ENCODE results near the gene EIPR1. TPM values are rescaled to one million over a fixed set of nuclear protein-coding genes. Genes with fewer than 3 reads are reported as not detected.

The EIPR1 gene
- total and polyA plus RNA-seq, 2 of the 13 experiments (the other 11 are each of a cell fraction or from before 2014, with no cell fraction given), result 70.0 to 96.3 TPM

- TF ChIP-seq ZBTB33 (CRISPR knock-in tag; IDR thresholded peaks at IDR 0.05) (peak; percentile 89), ZNF7 (CRISPR knock-in tag; IDR thresholded peaks at IDR 0.05) (no peak), ZNF792 (CRISPR knock-in tag; IDR thresholded peaks at IDR 0.05) (peak; percentile 41; the same call in 1 of the 2 replicates), ZHX1 (CRISPR knock-in tag; IDR thresholded peaks at IDR 0.05; ENCODE audit: low read depth) (0 out of 2 replicates have a peak, but pooled peaks have one; percentile 38), FOXA1 (IDR thresholded peaks at IDR 0.05) (0 out of 2 replicates have a peak, but pooled peaks have one; percentile 12), FOXA1 (CRISPR knock-in tag; IDR thresholded peaks at IDR 0.05) (peak; percentile 64), ZNF121 (CRISPR knock-in tag; IDR thresholded peaks at IDR 0.05) (no peak), TFDP2 (CRISPR knock-in tag; IDR thresholded peaks at IDR 0.05) (peak; percentile 52; the same call in 1 of the 2 replicates), GABPA (IDR thresholded peaks at IDR 0.05; ENCODE audit: low read depth, low read length) (no peak), GABPA (CRISPR knock-in tag; IDR thresholded peaks at IDR 0.05; ENCODE audit: low read depth) (peak; percentile 60), GATAD1 (CRISPR knock-in tag; IDR thresholded peaks at IDR 0.05) (no peak), JUN (CRISPR knock-in tag; IDR thresholded peaks at IDR 0.05) (peak; percentile 59; the same call in 1 of the 2 replicates), MTA3 (CRISPR knock-in tag; IDR thresholded peaks at IDR 0.05) (no peak)
- TF ChIP-seq, protein P1, sequence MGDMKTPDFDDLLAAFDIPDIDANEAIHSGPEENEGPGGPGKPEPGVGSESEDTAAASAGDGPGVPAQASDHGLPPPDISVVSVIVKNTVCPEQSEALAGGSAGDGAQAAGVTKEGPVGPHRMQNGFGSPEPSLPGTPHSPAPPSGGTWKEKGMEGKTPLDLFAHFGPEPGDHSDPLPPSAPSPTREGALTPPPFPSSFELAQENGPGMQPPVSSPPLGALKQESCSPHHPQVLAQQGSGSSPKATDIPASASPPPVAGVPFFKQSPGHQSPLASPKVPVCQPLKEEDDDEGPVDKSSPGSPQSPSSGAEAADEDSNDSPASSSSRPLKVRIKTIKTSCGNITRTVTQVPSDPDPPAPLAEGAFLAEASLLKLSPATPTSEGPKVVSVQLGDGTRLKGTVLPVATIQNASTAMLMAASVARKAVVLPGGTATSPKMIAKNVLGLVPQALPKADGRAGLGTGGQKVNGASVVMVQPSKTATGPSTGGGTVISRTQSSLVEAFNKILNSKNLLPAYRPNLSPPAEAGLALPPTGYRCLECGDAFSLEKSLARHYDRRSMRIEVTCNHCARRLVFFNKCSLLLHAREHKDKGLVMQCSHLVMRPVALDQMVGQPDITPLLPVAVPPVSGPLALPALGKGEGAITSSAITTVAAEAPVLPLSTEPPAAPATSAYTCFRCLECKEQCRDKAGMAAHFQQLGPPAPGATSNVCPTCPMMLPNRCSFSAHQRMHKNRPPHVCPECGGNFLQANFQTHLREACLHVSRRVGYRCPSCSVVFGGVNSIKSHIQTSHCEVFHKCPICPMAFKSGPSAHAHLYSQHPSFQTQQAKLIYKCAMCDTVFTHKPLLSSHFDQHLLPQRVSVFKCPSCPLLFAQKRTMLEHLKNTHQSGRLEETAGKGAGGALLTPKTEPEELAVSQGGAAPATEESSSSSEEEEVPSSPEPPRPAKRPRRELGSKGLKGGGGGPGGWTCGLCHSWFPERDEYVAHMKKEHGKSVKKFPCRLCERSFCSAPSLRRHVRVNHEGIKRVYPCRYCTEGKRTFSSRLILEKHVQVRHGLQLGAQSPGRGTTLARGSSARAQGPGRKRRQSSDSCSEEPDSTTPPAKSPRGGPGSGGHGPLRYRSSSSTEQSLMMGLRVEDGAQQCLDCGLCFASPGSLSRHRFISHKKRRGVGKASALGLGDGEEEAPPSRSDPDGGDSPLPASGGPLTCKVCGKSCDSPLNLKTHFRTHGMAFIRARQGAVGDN (CRISPR knock-in tag; IDR thresholded peaks at IDR 0.05), result peak; percentile 53
- TF ChIP-seq, protein P2, sequence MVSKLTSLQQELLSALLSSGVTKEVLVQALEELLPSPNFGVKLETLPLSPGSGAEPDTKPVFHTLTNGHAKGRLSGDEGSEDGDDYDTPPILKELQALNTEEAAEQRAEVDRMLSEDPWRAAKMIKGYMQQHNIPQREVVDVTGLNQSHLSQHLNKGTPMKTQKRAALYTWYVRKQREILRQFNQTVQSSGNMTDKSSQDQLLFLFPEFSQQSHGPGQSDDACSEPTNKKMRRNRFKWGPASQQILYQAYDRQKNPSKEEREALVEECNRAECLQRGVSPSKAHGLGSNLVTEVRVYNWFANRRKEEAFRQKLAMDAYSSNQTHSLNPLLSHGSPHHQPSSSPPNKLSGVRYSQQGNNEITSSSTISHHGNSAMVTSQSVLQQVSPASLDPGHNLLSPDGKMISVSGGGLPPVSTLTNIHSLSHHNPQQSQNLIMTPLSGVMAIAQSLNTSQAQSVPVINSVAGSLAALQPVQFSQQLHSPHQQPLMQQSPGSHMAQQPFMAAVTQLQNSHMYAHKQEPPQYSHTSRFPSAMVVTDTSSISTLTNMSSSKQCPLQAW (CRISPR knock-in tag; IDR thresholded peaks at IDR 0.05), result peak; percentile 64; the same call in 1 of the 2 replicates
Measured at GRCh38 chr2:3423492-3424170, 46.0 kb upstream of the EIPR1 start (continued).

Measured in HepG2 (cell line).